ENCODE measurements around the gene HERPUD2.

DNA sequence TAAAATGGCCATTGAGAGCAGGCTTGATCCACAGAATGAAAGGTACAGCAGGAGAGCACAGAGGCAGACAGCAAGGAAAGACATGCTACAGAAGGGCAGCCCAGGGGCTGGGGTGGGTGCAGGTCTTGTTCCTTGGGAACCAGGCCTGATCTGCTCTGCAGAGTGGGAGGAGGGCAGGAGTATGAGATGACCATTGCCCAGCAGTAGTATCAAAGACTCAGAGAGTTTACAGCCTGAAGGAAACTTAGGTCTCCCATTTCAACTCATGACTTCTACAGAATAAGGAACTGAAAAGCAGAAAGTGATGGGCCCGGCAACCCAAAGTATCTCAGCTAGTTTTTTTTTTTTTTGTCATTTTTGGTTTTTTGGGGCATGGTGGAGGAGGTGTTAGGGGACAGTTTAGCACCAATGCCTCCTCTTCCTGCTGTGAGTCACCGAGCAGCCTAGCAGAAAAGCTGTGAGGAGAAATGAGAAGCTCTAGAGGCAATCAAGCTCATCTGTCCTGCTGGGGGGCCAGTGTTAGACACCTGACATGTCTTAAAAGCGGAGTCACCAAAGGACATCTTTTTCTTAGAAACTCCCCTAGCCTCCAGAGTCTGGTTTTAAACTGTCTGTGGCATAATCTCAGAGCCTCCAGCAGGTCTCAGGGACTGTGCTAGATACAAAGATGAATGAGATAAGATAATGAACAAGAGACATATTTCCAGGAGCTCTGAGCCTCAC is 34.3 kb upstream of the HERPUD2 start:
- TF ChIP-seq, protein P1, sequence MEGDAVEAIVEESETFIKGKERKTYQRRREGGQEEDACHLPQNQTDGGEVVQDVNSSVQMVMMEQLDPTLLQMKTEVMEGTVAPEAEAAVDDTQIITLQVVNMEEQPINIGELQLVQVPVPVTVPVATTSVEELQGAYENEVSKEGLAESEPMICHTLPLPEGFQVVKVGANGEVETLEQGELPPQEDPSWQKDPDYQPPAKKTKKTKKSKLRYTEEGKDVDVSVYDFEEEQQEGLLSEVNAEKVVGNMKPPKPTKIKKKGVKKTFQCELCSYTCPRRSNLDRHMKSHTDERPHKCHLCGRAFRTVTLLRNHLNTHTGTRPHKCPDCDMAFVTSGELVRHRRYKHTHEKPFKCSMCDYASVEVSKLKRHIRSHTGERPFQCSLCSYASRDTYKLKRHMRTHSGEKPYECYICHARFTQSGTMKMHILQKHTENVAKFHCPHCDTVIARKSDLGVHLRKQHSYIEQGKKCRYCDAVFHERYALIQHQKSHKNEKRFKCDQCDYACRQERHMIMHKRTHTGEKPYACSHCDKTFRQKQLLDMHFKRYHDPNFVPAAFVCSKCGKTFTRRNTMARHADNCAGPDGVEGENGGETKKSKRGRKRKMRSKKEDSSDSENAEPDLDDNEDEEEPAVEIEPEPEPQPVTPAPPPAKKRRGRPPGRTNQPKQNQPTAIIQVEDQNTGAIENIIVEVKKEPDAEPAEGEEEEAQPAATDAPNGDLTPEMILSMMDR (IDR thresholded peaks at IDR 0.05) = no peak
- no peak for TF ChIP-seq POLR2A (IDR thresholded peaks at IDR 0.05)
